ENCODE measurements around the gene ZC3H7A.
"Not testable (repeated sequence)": the region's sequence is repeated elsewhere in the genome, so short reads cannot be mapped to it uniquely, and the experiment has no call there.

Gene ZC3H7A

DNA sequence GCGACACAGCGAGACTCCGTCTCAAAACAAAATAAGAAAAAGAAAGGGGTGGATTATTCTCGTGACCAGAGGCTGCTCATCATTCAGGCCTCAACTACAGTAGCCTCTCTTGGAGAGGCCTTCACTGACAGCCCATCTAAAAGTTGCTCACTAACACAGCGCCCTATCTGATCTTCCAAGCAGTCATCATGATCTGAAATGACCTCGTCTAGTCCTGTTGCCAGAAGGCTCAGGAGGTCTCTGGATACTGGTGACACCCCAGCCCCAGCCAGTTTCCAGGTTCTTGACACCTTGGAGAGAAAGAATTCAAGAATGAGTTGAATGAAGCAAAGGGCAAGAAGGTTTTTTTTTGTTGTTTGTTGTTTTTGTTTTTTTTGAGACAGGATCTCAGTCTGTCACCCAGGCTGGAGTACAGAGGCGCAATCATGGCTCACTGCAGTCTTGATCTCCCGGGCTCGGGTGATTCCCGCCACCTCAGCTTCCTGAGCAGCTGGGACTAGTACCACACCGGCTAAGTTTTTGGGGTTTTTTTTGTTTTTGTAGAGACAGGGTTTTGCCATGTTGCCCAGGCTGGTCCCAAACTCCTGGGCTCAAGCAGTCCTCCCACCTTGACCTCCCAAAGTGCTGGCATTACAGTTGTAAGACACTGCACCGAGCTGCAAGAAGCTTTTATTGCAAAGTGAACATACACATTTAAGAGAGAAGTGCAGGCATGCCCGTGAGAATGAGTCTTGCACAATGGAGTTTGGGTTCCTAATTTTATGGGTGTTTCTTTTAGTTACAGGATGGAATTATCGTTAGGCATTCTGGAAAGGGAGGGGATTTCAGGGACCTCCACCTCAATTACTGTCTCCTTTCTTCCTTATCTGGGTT lies 2.7 kb upstream of the ZC3H7A start:
- DNase-seq (ENCODE audit: low read depth) = no peak

DNA sequence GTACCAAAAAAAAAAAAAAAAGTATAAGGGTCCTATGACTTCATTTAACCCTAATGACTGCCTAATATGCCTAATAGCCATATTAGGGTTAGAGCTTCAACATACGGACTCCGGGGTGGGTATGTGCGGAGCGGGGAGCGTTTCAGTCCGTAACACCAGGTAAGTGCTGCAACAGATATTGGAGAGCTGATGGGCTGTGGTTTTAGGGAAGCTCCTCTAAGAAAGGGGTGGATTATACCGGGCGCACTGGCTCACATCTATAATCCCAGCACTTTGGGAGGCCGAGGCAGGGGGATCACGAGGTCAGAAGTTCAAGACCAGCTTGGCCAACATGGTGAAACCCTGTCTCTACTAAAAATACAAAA lies 1.9 kb upstream of the ZC3H7A start:
- no peak for DNase-seq (ENCODE audit: low read depth)

DNA sequence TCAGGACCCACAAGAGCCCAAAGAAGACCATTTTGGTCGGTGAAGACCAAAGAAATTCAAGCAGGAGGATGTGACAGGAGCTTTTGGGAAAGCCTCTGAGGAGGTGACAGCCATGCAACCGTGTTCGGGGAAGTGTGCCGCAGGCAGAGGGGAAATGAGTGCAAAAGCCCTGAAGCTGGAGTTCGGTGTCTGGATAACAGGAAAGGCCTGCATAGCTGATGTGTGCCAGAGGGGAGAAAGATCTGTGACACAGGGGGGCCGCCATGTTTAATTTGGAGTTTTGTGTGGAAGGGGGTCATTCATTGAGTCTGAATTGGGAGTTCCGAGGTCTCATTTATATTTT lies 870 bp upstream of the ZC3H7A start:
- no peak for DNase-seq (ENCODE audit: low read depth)

DNA sequence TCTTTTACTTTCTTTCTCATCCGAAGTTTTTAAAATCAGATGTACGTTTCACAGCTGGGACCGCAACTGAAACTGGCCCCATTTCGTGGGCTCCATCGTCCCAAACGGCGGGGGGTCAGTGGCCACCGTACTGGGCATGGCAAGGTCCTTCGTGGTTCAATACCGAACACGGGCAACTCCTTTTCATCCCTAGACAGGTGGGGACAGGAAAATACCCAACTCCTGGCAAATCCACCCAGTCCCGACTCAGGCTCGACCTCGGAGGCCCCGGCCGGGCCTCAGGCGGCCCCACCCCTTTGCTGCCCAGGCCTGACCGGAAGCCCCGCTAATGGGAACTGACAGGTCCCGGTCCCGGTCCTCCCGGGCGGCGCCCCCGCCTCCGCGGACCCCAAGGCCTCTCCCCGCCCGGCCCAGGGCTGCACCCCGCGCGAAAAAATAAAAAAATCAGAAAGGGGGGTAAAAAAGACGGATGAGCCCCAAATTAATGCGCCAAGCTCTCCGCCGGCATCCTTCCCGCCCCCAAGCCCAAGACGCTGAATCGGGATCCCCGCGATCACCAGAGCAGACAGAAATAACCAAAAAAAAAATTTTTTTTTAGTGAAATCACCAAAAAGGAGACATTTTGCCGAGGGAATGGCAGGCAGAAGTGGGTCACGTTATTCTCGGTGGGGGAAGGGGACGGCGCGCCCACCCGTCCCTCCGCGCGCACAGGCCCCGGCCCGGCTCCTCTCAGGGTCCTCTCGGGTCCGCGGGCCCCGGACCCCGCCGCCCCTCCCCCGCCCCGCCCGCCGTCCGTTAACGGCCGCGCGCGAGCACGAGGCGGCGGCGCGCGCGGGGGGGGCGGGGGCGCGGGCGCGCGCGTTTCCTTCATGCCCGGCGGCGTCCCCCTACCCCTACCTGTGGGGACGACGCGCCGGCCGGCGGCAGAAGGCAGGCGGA lies 562 bp downstream of the ZC3H7A start:
- DNase-seq (ENCODE audit: low read depth) = no peak

DNA sequence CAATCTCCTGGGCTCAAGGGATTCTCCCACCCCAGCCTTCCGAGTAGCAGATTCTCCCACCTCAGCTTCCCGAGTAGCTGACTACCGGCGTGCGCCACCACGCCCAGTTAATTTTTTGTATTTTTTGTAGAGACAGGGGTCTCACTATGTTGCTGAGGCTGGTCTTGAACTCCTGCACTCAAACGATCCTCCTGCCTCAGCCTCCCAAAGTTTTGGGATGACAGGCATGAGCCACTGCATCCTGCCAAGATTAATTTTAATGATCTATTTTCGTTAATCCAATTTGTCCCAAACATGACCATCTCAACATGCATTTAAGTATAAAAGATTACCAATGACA lies 1.2 kb downstream of the ZC3H7A start:
- no peak for DNase-seq (ENCODE audit: low read depth)

DNA sequence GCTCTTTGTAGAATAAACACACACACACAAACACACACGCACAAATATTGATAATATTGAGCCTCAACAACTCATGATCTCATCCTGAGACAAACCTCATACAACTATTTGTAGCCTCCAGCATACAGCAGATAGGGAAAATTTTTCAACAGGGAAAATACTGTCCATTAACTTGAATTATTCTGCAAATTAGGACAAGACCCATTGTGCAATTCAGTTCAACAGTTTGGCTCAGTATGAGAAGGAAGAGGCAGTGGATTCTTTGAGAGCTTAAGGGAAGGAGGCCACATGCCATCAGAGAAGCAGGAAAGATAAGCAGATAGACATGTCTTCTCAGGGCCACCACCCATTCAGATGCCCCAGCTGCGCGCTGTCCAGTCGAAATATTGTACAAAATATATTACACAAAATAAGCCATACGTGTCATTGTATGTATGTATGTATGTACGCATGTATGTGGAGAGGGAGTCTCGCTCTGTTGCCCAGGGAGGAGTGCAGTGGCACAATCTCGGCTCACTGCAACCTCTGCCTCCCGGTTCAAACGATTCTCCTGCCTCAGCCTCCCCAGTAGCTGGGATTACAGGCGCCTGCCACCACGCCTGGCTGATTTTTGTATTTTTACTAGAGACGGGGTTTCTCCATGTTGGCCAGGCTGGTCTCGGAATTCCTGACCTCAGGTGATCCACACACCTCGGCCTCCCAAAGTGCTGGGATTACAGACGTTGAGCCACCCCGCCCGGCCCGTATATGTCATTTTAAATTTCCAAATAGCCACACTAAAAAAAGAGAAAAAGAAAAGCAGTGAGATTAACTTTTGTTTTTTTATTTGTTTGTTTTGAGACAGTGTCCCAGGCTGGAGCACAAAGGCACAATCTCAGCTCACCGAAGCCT lies 1.8 kb downstream of the ZC3H7A start:
- DNase-seq (ENCODE audit: low read depth) = no peak

DNA sequence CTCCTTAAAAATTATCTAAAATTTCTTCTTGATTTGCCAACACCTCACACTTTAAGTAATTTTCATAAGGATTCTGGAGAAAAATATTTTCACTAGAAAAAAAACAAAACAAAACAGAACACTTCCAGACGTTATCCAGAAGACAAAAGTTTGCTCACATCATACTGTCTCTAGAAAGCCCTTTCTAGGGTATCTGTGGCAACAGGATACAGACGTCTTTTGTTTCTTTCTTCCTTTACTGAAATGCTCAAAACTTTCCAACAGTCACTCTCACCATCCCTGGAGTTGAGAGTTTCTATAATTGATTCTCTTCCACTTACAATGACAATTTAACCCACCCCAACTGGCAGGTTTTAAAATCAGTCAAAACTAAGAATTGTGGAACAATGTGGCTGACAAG lies 2.6 kb downstream of the ZC3H7A start:
- no peak for DNase-seq (ENCODE audit: low read depth)

DNA sequence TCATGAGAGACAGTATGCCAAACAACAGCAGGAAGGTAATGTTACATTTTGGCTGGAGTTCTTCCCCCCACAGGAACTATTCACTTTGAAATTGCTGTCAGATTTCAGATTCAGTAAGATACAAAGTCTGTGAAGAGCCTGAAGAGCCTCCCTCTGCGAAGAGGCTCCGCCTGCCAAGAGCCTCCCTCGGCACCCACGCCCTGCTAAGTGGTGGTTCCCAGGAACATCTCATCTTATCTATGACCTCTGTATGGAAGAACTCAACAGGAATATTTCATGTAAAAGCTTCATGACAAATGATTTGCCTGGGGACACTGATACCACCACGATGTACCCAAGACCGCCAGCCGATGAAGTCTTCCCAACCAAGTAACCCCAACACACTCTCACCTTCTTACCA lies 3.2 kb downstream of the ZC3H7A start:
- no peak for DNase-seq (ENCODE audit: low read depth)

DNA sequence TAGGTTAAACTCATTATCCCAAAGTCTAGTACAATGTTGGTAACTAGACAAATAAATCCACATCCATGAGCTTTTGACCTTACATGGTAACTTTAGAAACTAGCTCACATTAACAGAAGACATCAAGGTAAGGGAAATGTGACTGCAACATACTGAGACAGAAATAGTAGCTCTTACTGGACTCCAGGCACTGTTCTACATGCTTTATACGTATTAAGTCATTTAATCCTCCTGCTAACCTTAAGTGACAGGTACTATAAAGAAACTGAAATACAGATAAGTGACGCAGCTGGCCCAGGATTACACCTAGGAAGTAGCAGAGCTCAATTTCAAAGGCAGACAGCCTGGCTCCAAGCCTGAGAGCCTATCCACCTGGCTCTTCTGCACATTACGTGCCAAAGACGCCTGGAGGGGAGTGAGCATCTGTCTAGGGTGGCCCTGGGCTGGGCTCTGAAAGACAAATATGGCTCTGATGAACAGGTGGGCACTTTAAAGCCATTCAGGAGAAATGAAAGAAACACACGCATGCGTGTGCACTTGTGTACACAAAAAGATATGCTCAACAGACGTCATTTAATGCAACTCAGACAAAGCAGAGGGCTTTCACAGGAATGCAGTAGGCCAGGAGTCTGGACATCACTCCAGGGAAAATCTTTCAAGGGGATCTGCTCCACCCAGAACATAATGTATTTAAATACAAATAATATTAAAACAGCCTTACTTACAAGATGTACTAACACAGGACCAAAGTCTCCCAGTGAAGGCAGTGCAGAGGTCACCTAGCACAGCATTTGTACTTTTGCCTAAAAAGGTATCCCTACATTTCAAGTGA lies 4.4 kb downstream of the ZC3H7A start:
- DNase-seq (ENCODE audit: low read depth) = no peak

DNA sequence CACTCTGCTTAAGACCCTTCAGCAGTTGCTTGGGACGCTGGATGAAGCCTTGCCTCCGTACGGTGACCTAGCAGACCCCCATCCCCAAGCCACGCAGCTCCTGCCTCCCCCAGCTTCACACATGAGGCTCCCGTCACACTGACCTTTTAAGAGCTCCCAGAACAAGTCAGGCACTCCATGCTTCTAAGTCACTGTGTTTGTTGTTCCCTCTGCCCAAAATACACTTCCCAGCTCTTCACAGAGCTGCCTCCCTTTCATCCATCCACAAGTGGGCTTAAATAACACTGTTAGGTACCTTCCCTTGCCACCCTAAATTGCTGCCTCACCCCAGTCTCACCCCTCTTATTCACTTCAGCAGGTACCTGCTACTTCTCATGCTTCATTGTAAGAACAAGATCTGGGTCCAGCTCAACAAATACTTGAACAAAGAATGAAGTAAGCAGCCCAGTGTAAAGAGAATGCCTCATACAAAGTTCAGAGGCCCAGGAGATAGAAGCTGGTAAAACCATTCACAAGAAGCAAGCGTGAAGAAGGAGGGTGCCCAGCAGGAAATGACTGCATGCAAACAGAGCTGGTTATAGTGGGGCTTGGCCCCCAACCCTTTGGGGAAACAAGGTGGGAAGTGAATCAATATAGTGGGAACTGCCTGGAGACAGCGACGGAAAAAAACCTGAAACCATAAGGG lies 5.8 kb downstream of the ZC3H7A start:
- DNase-seq (ENCODE audit: low read depth) = no peak

DNA sequence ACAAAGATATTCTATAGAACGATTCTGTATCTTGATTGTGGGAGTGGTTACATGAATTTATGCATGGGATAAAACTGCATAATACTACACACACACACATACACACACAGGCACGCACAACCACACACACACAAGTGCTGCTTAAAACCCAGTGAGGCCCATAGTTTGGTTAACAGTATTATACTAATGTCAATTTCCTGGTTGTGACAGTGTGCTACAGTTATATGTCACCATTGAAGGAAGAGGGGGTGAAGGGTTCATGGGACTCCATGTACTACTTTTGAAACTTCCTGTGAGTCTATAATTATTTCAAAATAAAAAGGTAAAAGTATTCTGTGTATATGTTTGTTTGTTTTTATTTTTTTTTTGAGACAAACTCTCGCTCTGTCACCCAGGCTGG lies 8.1 kb downstream of the ZC3H7A start:
- DNase-seq (ENCODE audit: low read depth) = no peak

DNA sequence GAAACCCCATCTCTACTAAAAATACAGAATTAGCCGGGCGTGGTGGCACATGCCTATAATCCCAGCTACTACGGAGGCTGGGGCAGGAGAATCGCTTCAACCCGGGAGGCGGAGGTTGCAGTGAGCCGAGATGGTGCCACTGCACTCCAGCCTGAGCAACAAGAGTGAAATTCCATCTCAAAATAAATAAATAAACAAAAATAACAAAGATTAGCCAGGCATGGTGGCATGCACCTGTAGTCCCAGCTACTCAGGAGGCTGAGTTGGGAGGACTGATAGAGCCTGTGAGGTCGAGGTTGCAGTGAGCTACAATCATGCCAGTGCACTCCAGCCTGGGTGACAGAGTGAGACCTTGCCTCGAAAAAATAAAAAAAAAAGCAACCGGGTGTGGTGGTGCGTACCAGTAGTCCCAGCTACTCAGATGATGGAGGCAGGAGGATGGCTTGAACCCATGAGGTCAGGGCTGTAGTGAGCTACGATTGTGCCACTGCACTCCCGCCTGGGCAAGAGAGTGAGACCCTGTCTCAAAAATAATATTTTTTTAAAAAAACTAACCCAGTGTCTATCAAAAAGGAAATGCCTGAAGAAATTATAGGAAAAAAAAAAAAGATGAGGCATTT lies 12.0 kb downstream of the ZC3H7A start:
- DNase-seq (ENCODE audit: low read depth) = not testable (repeated sequence)

DNA sequence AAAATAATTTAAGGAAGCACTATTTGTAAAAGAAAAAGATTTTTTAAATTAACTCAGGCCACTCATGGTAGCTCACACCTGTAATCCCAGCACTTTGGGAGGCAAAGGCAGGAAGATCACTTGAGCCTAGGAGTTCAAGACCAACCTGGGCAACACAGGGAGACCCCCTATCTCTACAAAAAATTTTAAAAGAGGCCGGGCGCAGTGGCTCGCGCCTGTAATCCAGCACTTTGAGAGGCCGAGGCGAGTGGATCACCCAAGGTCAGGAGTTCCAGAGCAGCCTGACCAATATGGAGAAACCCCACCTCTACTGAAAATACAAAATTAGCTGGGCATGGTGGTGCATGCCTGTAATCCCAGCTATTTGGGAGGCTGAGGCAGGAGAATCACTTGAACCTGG lies 12.7 kb downstream of the ZC3H7A start:
- DNase-seq (ENCODE audit: low read depth) = not testable (repeated sequence)

DNA sequence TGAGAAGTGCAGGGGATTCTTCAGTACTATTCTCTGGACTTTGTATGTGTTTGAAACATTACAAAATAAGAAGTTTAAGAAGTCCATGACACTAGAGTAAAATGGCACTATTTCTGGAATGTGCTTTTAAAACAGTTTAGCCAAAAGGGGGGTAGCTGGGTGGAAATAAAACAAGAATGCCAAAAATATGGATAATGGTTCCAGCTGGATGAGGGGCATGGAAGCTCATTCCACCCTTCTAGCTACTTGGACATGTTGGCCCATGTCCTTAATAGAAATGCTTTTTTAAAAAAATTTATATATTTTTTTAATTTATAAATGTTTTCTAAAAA lies 13.1 kb downstream of the ZC3H7A start:
- no peak for DNase-seq (ENCODE audit: low read depth)

DNA sequence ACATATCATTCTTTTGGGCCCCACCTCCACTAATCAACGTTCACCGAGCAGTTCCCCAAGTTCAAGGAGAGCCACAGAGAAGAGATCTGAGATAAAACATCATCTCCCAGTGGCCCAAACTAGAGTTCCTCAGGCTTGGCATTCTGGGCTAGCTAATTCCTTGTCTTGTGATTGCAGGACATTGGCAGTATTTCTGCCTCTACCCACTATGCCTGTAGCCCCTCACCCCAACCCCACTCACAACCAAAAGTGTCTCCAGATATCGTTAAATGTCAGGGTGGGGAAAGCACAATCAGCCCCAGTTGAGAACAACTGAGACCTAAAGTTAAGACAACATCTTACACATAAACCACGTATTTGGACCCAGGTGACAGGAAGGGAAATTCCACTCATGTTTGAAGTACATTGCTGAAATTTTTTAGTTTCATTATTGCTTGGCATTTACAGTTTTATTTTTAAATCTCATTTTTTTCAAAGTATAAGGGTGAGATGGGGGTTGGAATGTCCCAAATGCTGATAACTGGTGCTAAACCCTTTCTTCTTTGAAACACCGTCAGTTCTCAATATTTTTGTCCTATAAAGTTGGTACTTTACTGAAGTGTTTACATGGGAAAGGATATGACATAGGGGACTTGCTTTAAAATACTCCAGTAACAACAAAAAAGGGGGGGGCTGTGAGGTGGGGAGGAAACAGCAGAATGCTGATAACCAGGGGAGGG lies 13.6 kb downstream of the ZC3H7A start:
- no peak for DNase-seq (ENCODE audit: low read depth)

DNA sequence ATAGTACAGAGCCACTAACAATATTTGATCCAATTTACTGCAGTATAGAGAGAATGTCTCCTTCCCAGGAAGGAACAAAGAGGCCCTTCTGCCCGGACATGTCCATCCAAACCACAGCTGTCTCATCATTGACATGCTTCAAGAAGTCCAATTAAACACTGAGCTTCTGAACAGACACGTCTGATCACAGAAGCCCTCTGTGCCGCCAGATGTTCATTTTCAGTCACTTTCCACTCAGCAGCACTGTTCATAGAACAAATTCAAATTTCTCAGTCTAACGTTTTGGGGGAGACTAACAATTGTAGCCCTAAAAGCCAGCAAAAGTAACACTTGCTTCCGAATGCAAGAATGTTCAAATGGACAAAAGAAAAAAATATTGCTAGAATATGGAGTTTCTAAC lies 15.3 kb downstream of the ZC3H7A start:
- no peak for DNase-seq (ENCODE audit: low read depth)

DNA sequence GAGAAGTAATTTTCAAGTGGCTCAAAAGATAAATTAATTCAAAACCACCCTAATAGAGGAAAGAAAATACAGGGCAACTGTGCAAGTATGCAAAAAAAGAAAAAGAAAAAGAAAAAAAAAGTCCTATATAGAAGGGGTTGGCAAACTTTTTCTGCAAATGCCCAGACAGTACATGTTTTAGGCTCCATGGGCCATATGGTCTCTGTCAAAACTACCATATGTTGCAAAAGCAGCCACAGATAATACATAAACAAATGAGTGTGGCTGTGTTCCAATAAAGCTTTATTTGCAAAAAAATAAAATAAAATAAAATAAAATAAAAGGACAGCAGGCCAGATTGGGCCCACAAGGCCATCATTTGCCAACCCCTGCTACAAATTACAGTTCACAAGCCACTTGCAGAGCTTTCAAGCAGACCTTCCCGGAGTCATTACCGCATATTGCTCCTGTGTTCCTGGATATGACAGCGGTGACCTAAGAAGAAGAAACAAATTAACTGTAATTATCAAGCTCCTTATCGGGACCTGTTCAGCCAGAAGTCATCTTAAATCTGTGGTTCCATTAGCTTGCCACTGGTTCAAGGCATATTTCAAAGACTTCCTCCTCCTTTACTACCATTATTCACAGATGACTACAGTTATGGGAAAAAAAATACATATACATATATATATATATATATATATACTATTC lies 15.9 kb downstream of the ZC3H7A start:
- DNase-seq (ENCODE audit: low read depth) = no peak

DNA sequence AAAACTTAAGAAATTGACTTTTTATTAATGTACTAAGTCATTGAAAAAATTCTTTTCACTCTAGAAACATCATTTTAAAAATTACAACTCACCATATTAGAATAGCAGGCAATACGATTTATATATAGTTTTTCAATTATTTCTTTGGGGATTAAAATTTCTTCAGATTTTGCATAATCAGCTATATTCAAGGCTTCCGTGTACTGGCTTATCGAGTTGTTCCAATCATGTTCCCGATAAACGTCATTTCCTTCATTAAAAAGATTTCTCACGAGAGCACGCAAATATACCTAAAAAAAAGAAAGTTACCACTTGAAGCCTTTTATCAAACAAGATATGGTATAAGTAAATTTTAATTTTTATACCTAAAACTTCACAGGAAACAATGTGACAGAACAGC lies 18.0 kb downstream of the ZC3H7A start:
- DNase-seq (ENCODE audit: low read depth) = no peak

DNA sequence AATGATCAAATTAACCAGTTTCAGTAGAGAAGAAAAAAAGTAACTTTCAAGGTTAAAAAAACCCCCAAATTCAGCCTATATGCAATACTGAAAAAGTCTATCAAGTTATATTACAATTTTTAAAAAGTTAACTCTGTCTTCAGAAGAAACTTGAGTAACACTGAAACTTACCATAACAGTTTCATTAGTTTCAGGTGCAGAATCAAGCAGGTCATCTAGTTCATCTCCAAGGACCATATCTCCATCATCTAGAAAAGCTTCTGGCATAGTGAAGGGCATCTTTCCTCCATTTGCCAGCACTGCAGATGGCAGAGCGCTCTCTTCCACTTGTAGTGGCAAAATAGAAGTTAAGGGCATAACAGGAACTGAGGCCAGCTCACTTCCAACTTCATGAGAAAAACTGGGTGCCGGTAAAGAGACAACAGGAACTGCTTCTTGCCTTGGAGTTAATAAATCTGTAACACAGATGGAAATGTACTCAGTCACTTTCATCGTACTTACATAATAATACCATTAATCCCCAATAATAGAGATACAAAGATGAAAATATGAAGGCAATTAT lies 22.9 kb downstream of the ZC3H7A start:
- DNase-seq (ENCODE audit: low read depth) = no peak

Measured in non-pigmented ciliary epithelial cell (primary cell).